ENCODE results near the gene UST.

GRCh38 chr6:148944608-148945007, 197.8 kb downstream of the UST start:
- TF ChIP-seq CTCF (IDR thresholded peaks at IDR 0.05) (no peak), ZNF121 (CRISPR knock-in tag; IDR thresholded peaks at IDR 0.05) (no peak), KAT7 (CRISPR knock-in tag; IDR thresholded peaks at IDR 0.05; ENCODE audit: borderline replicate concordance) (no peak), ZBTB21 (CRISPR knock-in tag; IDR thresholded peaks at IDR 0.05; ENCODE audit: borderline replicate concordance) (no peak), MAX (CRISPR knock-in tag; IDR thresholded peaks at IDR 0.05) (no peak), SMAD3 (CRISPR knock-in tag; IDR thresholded peaks at IDR 0.05; ENCODE audit: borderline replicate concordance) (no peak), SP1 (CRISPR knock-in tag; conservative IDR thresholded peaks at IDR 0.05) (no peak), FOXP4 (CRISPR knock-in tag; IDR thresholded peaks at IDR 0.05) (no peak), JUN (CRISPR knock-in tag; IDR thresholded peaks at IDR 0.05) (no peak)

Data from WTC11 (cell line).